ENCODE results near the gene KRT25. TPM values are rescaled to one million over a fixed set of nuclear protein-coding genes. Genes with fewer than 3 reads are reported as not detected.

KRT25 gene
- total and polyA plus RNA-seq, 2 donors from 2014 or later: not detected

- intact Hi-C loops (cut with DNase I): no loop called here
- H3K9me3 ChIP-seq (ENCODE audit: control insufficient read depth in 2 of 3, insufficient read depth in 1 of 3, low read length in 3 of 3): no peaks in the 10 kb centered on the region
Observed at GRCh38 chr17:40795019-40795667, 40.0 kb upstream of the KRT25 start.

GRCh38 chr17:40794466-40794865 lies 39.3 kb upstream of the KRT25 start:
- DNase-seq: no peak
- intact Hi-C loops (cut with DNase I): no loop called here
- Histone ChIP-seq H3K4me3 (ENCODE audit: low read length in 3 of 3) (no peak overlapping the region), H3K9me3 (ENCODE audit: control insufficient read depth in 2 of 3, insufficient read depth in 1 of 3, low read length in 3 of 3) (no peaks in the 10 kb centered on the region), H3K4me1 (ENCODE audit: control insufficient read depth in 2 of 3, insufficient read depth in 2 of 3, low read depth in 1 of 3, low read length in 3 of 3) (no peaks in the 10 kb centered on the region), H3K36me3 (ENCODE audit: control insufficient read depth in 2 of 3, insufficient read depth in 3 of 3, low read length in 3 of 3) (no peaks in the 10 kb centered on the region), H3K9ac (ENCODE audit: low read length in 3 of 3) (no peak overlapping the region), H3K27ac (ENCODE audit: low read depth in 2 of 2, low read length in 2 of 2) (no peak overlapping the region), H3K27me3 (ENCODE audit: control insufficient read depth, insufficient read depth, low read length) (no peaks in the 10 kb centered on the region)
- no peak for TF ChIP-seq CTCF (IDR thresholded peaks at IDR 0.05; ENCODE audit: borderline replicate concordance, extremely low read depth, insufficient read depth)
- no peak for FAIRE-seq

More at GRCh38 chr17:40795019-40795667, 40.0 kb upstream of the KRT25 start:
- DNase-seq (no peak), FAIRE-seq (no peak)
- no peaks in the 10 kb centered on the region for H3K36me3 ChIP-seq (ENCODE audit: control insufficient read depth in 2 of 3, insufficient read depth in 3 of 3, low read length in 3 of 3)
- H3K27me3 ChIP-seq (ENCODE audit: control insufficient read depth, insufficient read depth, low read length): no peaks in the 10 kb centered on the region
- no peaks in the 10 kb centered on the region for H3K4me1 ChIP-seq (ENCODE audit: control insufficient read depth in 2 of 3, insufficient read depth in 2 of 3, low read depth in 1 of 3, low read length in 3 of 3)
- H3K4me3 ChIP-seq (ENCODE audit: low read length in 3 of 3): no peak overlapping the region
- H3K27ac ChIP-seq (ENCODE audit: low read depth in 2 of 2, low read length in 2 of 2): no peak overlapping the region
- H3K9ac ChIP-seq (ENCODE audit: low read length in 3 of 3): no peak overlapping the region
- TF ChIP-seq CTCF (IDR thresholded peaks at IDR 0.05; ENCODE audit: borderline replicate concordance, extremely low read depth, insufficient read depth): no peak

GRCh38 chr17:40793832-40794231 lies 38.7 kb upstream of the KRT25 start:
- DNase-seq (no peak), FAIRE-seq (no peak)
- intact Hi-C loops (cut with DNase I): no loop called here
- H3K27ac ChIP-seq (ENCODE audit: low read depth in 2 of 2, low read length in 2 of 2): no peak overlapping the region
- no peaks in the 10 kb centered on the region for H3K9me3 ChIP-seq (ENCODE audit: control insufficient read depth in 2 of 3, insufficient read depth in 1 of 3, low read length in 3 of 3)
- H3K4me3 ChIP-seq (ENCODE audit: low read length in 3 of 3): no peak overlapping the region
- H3K4me1 ChIP-seq (ENCODE audit: control insufficient read depth in 2 of 3, insufficient read depth in 2 of 3, low read depth in 1 of 3, low read length in 3 of 3): no peaks in the 10 kb centered on the region
- no peak for TF ChIP-seq CTCF (IDR thresholded peaks at IDR 0.05; ENCODE audit: borderline replicate concordance, extremely low read depth, insufficient read depth)
- no peaks in the 10 kb centered on the region for H3K36me3 ChIP-seq (ENCODE audit: control insufficient read depth in 2 of 3, insufficient read depth in 3 of 3, low read length in 3 of 3)
- H3K9ac ChIP-seq (ENCODE audit: low read length in 3 of 3): no peak overlapping the region
- H3K27me3 ChIP-seq (ENCODE audit: control insufficient read depth, insufficient read depth, low read length): no peaks in the 10 kb centered on the region
